ENCODE data around the gene RAD18. TPM values are rescaled to one million over a fixed set of nuclear protein-coding genes. Genes with fewer than 3 reads are reported as not detected.

Gene RAD18
- total RNA-seq, 3 donors from 2014 or later (not counting 1 experiment from before 2014, with no cell fraction given), result 19.8 to 23.3 (median 22.5) TPM

GRCh38 chr3:8976540-8977182 lies 13.4 kb upstream of the RAD18 start:
- TF ChIP-seq CTCF (IDR thresholded peaks at IDR 0.05), result no peak
- Mint-ChIP-seq H3K27me3 (ENCODE audit: low read depth in 2 of 2) (peaks cover 15 to 20% of the 10 kb centered on the region in 2 donors), H3K36me3 (no peaks in the 10 kb centered on the region), H3K4me1 (no peaks in the 10 kb centered on the region), H3K4me3 (no peak overlapping the region), H3K9me3 (peaks cover 2% of the 10 kb centered on the region in 2 donors), H3K27ac (no peak overlapping the region)
- Histone ChIP-seq H3K27ac (ENCODE audit: low read length) (no peak overlapping the region), H3K36me3 (ENCODE audit: control insufficient read depth, insufficient read depth, low read length) (no peaks in the 10 kb centered on the region), H3K27me3 (ENCODE audit: control insufficient read depth, insufficient read depth, low read length) (no peaks in the 10 kb centered on the region), H3K4me1 (ENCODE audit: control insufficient read depth, insufficient read depth, low read length) (no peaks in the 10 kb centered on the region), H3K9me3 (ENCODE audit: control insufficient read depth, insufficient read depth, low read length) (no peaks in the 10 kb centered on the region), H3K4me3 (ENCODE audit: low read length) (no peak overlapping the region)
- DNase-seq (no peak), ATAC-seq (no peak)
- WGBS (ENCODE audit: insufficient coverage), result 71% methylated on average over 6 of the region's 6 CpGs
- intact Hi-C loops (cut with micrococcal nuclease), result no loop called here

GRCh38 chr3:8975081-8976020 lies 12.1 kb upstream of the RAD18 start:
- H3K4me1 ChIP-seq (ENCODE audit: control insufficient read depth, insufficient read depth, low read length), result peaks cover 5% of the 10 kb centered on the region
- intact Hi-C loops (cut with micrococcal nuclease), result no loop called here
- no peaks in the 10 kb centered on the region for H3K36me3 ChIP-seq (ENCODE audit: control insufficient read depth, insufficient read depth, low read length)
- H3K27ac ChIP-seq (ENCODE audit: low read length), result no peak overlapping the region
- Mint-ChIP-seq H3K27me3 (ENCODE audit: low read depth in 2 of 2) (peaks cover 13 to 17% of the 10 kb centered on the region in 2 donors), H3K4me3 (no peak overlapping the region), H3K9me3 (peaks cover 2% of the 10 kb centered on the region in 2 donors), H3K27ac (no peak overlapping the region), H3K36me3 (no peaks in the 10 kb centered on the region), H3K4me1 (peaks cover 5% of the 10 kb centered on the region in 2 donors)
- ATAC-seq (no peak), DNase-seq (no peak)
- no peaks in the 10 kb centered on the region for H3K9me3 ChIP-seq (ENCODE audit: control insufficient read depth, insufficient read depth, low read length)
- no peak for TF ChIP-seq CTCF (IDR thresholded peaks at IDR 0.05)
- WGBS (ENCODE audit: insufficient coverage), result 85% methylated on average over 8 of the region's 11 CpGs
- H3K27me3 ChIP-seq (ENCODE audit: control insufficient read depth, insufficient read depth, low read length), result peaks cover 3% of the 10 kb centered on the region
- H3K4me3 ChIP-seq (ENCODE audit: low read length), result no peak overlapping the region

GRCh38 chr3:8974458-8974857 lies 11.2 kb upstream of the RAD18 start:
- WGBS (ENCODE audit: insufficient coverage), result 87% methylated on average over 2 of the region's 2 CpGs
- intact Hi-C loops (cut with micrococcal nuclease), result no loop called here
- peaks cover 5% of the 10 kb centered on the region in 2 donors for H3K4me1 Mint-ChIP-seq

More at GRCh38 chr3:8974458-8974857, 11.2 kb upstream of the RAD18 start:
- Mint-ChIP-seq H3K27ac (no peak overlapping the region), H3K4me3 (no peak overlapping the region), H3K36me3 (no peaks in the 10 kb centered on the region), H3K27me3 (ENCODE audit: low read depth in 2 of 2) (peaks cover 14 to 18% of the 10 kb centered on the region in 2 donors), H3K9me3 (peaks cover 2% of the 10 kb centered on the region in 2 donors)
- no peak overlapping the region for H3K4me3 ChIP-seq (ENCODE audit: low read length)
- no peak for TF ChIP-seq CTCF (IDR thresholded peaks at IDR 0.05)
- no peak overlapping the region for H3K27ac ChIP-seq (ENCODE audit: low read length)
- H3K9me3 ChIP-seq (ENCODE audit: control insufficient read depth, insufficient read depth, low read length), result no peaks in the 10 kb centered on the region
- ATAC-seq (no peak), DNase-seq (no peak)
- H3K4me1 ChIP-seq (ENCODE audit: control insufficient read depth, insufficient read depth, low read length), result peaks cover 5% of the 10 kb centered on the region
- no peaks in the 10 kb centered on the region for H3K36me3 ChIP-seq (ENCODE audit: control insufficient read depth, insufficient read depth, low read length)
- peaks cover 3% of the 10 kb centered on the region for H3K27me3 ChIP-seq (ENCODE audit: control insufficient read depth, insufficient read depth, low read length)

All from natural killer cell (primary cell).